Medulla oblongata (tissue), 1 donor: ENCODE measurements around the gene STOM.

Experiments
- DNase-seq: peaks from one replicate; pipeline ENCODE4 v3.0.0-alpha.2; 2015; ENCODE audit errors: extremely low spot score

STOM gene

DNA sequence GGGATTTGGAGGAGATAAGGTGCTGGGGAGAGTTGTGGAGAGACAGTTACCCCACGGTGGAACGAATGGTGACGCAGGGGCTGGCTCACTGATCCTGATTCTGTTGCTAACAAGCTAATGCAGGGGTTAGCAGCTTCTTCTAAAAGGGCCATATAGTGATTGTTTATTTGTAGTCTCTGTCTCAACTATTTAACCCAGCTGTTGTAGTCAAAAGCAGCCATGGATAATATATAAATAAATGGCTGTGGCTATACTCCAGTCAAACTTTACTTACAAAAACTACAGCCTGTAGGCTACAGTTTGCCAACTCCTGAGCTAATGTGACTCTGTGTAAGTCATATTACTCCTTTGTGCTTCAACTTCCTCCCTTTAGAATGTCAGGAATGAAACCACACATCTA lies 21.8 kb downstream of the STOM start:
- no peak for DNase-seq

DNA sequence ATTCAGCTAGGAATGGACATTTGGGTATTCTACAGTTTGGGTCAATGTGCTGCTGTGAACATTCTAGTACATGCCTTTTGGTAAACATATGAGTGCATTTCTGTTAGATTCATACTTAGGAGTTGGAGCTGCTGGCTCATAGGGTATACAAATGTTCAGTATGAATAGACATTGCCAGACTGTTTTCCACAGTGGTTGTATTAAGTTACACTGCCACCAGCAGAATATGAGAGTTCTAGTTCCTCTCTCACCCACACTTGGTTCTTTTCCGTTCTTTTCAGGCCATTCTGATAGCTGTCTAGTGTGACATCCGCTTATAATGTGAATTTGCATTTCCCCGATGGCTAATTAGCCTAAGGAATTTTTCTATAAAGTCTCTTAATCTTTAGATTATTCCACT lies 25.0 kb downstream of the STOM start:
- no peak for DNase-seq

DNA sequence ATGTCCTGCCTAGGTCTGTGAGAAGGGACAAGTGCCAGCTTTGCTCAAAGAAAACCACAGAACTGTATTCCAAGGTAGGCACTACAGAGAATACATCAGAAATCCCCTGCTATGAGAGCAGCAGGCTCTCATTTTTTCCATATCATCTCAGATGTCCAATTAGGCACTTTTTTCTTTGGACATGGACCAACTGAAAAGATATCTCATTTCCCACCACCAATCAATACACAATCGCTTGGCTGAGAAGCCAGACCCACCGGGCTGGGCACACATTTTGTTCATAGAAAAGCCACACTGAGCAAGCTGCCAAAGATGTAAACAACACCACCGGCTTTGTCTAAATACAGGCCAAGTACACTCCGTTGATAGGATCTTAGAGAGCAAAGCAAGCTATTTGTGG lies 25.9 kb downstream of the STOM start:
- DNase-seq = no peak

DNA sequence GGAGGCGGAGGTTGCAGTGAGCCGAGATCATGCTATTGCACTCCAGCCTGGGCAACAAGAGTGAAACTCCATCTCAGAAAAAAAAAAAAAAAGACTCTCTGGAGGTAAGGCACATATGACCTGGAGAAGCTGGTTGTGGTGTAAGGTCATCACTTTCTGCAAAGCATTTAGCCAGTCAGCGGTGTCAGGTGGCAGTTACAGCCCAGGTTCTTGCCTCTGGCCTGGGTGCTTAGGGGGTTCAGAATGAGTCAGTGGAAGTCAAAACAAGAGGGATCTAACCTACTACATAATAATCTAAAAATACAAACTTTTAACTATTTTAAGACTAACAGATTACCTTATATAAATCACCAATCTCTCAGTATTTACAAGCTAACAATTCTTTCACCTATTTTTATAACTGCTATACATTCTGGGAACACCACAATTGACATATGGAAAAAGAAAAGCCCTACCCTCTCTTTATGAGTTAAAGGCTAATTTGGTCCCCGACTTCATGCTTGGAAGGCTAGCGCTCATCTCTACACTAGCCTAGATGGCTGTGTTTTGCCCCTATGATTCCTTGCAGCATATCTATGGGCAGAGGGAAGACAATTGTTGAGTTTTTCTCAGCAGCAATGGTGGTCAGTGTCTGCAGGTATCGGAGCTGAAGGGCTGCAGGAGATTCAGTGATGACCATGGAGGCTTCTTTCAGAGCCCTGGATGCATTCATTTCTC lies 29.2 kb downstream of the STOM start:
- no peak for DNase-seq

GRCh38 chr9:121339437-121339836 lies 30.6 kb downstream of the STOM start:
- DNase-seq = no peak

- no peak for DNase-seq
Measured at GRCh38 chr9:121336665-121337064, 33.4 kb downstream of the STOM start.

GRCh38 chr9:121333950-121334773 lies 35.9 kb downstream of the STOM start:
- no peak for DNase-seq

DNA sequence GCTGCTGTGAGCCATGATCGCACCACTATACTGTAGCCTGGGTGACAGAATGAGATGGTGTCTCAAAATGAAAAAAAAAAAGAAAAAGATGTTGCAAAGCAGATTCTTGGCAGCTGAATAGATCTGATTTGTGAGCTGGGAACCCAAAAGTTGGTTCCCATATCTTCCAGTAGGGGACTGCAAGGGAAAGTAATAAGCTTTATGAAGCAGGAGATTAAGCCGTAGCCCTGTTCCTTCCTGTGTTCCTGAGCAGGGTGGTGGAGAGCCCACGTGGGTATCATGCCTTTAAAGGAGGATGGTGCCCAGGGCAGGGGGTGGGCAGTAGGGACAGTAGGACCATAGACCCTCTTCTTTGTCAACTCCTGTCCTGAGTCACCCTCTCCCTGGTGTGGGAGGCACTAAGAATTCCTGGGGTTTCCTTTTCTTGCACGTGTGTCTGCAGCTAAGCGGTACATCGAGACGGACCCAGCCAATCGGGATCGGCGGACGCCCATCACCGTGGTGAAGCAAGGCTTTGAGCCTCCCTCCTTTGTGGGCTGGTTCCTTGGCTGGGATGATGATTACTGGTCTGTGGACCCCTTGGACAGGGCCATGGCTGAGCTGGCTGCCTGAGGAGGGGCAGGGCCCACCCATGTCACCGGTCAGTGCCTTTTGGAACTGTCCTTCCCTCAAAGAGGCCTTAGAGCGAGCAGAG lies 37.9 kb downstream of the STOM start:
- DNase-seq = no peak

- no peak for DNase-seq
Measured at GRCh38 chr9:121331549-121331948, 38.5 kb downstream of the STOM start.

GRCh38 chr9:121328876-121329681 lies 41.0 kb downstream of the STOM start:
- no peak for DNase-seq

DNA sequence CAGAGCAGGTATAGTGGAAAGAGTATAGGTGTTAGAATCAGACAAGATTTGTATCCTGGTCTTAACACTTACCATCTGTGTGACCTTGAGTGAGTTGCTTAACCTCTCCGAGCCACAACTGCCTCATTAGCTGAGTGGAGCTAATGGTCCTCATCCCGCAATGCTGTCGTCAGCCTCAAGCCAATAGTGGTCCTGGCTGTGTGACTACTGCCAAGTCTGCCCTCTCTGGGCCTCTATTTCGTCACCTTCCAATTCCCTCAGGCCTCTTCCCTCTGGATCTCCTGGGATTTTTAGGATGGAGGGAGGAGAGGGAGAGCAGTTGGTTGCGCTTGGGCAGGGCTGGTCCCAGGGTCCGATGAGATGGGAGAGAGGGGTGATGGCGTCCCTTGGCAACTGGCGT lies 41.6 kb downstream of the STOM start:
- DNase-seq = no peak

GRCh38 chr9:121326901-121327613 lies 43.0 kb downstream of the STOM start:
- DNase-seq = no peak

GRCh38 chr9:121326130-121326838 lies 43.8 kb downstream of the STOM start:
- DNase-seq = peak; percentile 85

- DNase-seq = no peak
Measured at GRCh38 chr9:121325387-121325786, 44.7 kb downstream of the STOM start.

DNA sequence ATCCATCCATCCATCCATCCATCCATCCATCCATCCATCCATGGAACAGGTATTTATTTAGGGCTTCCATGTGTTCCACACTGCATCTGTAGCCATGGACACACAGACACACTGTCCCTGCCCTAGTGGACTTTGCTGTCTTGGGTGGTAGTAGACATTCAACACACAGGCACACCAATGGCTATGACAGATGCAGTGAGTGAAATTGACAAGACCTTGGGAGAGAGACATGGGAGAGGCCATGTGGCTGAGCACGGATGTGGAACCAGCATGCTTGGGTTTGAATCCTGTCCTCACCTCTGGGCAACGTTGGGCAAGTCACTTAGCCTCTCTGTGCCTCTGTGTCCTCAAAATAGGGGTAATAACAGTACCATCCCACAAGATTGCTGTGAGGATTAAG lies 45.3 kb downstream of the STOM start:
- DNase-seq = no peak

DNA sequence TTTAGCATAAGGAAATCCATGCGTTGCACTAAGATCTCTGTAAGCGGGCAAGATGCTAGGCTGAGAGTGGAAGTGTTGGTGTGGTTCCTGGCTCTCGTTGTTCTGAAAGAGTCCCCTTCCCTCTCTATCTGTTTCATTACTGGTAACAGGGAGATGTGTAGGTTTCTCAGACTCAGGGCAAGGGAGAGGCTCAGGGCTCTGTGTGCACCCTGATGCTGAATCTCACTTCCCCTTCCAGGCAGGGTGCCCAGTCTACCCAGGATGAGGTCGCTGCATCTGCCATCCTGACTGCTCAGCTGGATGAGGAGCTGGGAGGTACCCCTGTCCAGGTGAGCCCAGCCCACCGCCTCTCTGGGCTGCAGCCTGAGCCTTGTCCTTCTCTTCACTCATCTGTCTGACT lies 45.7 kb downstream of the STOM start:
- DNase-seq = no peak

- no peak for DNase-seq
Measured at GRCh38 chr9:121323449-121324151, 46.5 kb downstream of the STOM start.

- DNase-seq = no peak
Measured at GRCh38 chr9:121322737-121323448, 47.2 kb downstream of the STOM start.

- no peak for DNase-seq
Measured at GRCh38 chr9:121322037-121322736, 47.9 kb downstream of the STOM start.
